COR-L47 (cell line): ENCODE results near the gene ZNHIT1.
"Not testable (repeated sequence)": the region's sequence is repeated elsewhere in the genome, so short reads cannot be mapped to it uniquely, and the experiment has no call there.

Source experiments
- DNase-seq: peaks from one replicate; lab custom pipeline; 2025; lab: John Stamatoyannopoulos, UW

The ZNHIT1 gene

DNA sequence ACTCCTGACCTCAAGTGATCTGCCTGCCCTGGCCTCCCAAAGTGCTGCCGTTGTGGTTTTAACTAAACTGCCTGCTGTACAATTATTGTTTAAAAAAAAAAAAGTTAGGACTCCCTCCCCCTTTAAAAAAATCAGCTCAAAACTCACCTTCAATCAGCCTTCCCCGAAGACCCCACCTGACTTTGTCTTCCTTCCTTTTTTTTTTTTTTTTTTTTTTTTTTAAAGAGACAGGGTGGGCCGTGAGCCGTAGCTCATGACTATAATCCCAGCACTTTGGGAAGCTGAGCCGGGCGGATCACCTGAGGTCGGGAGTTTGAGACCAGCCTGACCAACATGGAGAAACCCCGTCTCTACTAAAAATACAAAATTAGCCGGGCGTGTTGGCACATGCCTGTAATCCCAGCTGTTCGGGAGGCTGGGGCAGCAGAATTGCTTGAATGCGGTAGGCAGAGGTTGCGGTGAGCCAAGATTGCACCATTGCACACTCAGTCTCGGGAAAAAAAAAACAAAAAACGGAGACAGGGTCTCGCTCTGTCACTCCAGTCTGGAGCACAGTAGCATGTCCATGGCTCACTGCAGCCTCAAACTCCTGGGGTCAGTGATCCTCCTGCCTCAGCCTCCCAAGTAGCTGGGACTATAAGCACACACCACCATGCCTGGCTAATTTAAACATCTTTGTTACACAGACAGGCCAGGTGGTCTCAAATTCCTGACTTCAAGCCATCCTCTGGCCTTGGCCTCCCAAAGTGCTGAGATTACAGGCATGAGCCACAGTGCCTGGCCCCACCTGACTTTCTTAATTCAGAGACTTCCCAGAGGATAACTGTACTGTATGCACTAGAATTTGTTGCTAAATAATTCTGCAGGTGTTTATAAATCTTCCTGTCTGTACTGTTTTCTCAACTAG, 23.7 kb downstream of the ZNHIT1 start:
- DNase-seq: no peak

DNA sequence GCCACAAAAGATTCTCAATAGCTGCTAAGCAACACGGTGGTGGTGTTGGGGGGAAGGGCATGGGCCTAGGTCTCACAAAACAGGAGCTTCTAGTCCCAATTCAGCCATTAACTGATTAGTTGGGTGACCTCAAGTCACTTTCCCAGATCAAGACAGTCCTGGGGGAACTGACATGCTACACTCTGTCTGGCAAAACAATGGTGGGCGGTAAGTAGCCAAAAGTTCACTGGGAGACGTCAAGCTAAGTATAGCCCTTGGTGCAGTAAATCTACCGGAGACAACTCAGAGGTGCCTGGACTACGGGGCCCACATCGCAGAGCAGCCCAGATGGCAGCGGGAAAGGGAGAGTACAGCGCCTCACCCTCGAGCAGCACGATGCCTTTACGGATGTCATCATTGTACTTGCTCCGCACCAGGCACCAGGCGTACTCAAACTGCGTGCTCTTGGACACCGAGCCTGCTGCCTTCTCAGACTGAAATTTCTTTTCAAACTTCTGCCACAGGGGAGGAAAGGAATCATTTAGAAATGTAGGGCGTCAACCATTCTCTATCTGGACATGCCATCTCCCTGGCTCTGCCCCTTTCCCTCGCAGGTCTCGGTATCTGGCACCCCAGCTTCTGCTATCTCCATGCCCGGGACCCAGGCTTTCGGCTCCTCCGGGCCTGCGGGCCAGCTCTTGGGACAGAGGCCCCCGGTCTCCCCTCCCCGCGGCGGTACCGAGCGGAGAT, 25.8 kb downstream of the ZNHIT1 start:
- no peak for DNase-seq

DNA sequence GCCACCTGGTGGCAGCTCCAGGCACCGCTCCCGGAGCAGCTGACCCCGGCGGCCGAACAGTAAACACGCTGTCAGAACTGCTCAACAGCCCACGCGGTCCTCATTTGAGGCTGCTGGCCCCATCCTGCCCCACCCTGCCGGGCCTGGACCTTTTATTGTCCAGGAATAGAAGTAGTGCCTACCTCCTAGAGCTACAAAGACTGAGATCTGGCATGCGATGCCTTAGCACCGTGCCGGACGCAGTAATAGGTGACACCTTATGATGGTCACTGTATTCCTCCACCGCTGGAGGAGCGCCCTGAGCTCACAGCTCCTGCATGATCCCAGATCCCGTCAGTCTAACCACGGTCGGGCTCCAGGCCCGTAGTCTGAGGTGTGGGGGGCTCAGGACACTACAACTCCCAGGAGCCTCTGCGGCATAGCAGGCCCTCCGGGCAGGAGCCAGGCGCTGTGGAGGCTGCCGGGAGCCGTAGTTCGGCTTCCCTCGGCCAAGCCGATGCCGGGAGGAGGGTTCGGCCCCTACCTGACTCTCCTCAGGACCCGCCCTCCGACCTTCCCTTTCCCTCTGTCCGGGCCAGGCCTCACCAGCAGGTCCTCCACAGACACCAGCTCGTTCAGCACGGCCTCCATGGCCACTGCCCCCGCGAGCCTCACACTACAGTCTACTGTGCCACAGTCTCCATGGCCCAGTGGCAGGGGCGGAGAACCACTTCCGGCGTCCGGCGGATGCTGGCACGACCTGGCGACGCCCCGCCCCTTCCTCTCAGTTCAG, 26.6 kb downstream of the ZNHIT1 start, which contains the start of gene FIS1:
Gene FIS1 (minus strand): TSS at position 707 of the 772 bp plus-strand sequence. CDS start 77 bp downstream, at position 630.
- DNase-seq: peak; percentile 96

DNA sequence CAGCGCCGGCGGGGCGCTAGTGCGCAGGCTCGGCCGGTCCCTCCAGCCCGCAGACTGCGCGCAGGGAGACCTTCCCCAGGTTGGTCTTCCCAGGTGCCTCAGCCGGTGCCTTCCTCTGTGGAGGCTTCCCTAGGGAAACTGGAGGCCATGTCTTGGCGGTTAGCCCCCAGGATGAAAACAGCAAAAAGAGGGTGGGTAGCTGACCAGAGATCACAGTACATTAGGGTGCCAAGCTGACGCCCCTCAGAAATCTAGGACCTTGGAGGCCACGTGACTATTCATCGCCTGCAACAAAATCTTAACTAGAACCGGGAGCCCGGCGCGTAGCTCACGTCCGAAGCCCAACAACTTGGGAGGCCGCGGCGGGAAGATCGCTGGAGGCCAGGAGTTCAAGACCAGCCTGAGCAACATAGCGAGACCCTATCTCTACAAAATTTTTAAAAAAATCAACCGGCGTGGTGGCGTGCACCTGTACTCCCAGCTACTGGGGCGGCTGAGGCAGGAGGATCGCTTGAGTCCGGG, 27.2 kb downstream of the ZNHIT1 start:
- no peak for DNase-seq

DNA sequence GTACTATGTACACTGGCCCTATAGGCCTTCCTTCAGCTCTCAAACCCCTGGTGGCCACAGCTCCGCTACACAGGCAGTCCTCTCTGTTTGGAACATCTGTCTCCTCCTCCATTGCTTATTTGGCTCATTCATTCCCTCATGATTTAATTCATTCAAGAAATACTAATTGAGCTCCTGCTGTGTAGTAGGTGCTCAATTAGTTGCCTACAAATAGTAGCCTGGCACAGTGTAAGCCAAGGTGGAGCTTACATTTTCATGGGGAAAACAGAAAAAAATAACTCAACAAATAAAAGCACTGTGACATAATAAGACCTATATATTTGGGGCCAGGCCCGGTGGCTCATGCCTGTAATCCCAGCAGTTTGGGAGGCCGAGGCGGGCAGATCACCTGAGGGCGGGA, 30.3 kb downstream of the ZNHIT1 start:
- no peak for DNase-seq

DNA sequence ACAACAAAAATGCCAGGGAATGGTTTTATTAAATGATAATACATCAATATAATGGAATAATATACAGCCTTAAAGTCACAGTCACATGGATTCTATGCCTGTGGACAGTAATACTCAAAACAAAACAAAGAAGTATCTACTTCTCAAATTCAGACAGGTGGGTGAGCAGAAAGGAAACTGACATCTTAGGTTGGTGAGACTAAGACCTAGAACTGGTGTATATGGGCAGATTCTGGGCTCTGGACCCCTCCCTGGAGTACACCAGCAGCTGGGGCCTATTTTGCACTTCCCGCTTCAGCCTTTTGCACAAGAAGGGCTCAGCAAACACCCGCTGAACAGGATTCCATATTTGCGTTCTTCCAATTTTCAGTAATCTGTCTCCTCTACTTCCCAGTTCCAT, 32.4 kb downstream of the ZNHIT1 start:
- no peak for DNase-seq

DNA sequence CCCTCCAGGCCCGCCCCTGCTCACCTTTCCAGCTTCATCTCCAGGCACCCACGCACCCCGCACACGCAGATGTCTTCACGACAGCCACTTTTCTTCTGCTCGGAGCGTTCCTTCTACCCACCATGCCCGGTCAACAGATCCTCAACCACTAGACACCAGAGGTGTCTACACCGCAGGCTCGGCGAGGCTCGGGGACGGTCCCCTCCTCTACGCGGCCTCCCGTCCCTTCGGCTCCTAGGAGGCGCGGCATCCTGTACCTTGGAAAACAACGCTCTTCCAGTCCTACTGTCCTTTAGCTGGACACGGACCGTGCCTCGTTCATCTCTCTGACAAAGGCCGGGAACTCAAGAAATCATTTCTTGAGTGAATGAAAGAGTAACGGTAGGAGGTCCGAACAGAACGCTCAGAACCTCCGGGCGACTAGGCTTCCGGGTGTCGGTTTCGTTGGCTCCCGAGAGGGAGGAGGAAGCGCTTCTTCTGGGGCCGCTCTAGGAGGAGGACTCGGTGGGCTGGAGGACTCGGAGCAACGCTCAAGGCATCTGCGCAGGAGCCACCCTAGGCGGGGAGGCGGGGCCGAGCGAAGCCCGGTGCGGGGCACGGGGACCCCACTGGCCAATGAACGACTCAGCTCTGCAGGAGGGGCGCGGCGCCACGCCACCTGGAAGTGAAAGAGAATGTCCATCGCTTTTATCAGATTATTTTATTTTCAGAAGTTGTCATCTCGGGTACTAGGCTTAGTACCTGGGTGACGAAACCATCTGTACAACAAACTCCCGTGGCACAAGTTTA, 34.1 kb downstream of the ZNHIT1 start:
- DNase-seq: peak; percentile 95

DNA sequence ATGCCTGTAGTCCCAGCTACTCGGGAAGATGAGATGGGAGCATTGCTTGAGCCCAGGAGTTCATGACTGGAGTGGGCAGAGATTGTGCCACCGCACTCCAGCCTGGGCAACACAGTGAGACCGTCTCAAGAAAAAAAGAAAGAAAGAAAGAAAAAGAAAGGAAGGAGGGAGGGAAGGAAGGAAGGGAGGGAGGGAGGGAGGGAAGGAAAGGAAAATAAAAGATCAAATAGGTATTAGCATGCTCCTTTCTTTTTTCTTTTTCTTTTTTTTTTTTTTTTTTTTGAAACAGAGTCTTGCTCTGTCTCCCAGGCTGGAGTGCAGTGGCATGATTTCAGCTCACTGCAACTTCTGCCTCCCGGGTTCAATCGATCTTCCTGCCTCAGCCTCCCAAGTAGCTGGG, 35.2 kb downstream of the ZNHIT1 start:
- DNase-seq: not testable (repeated sequence)

DNA sequence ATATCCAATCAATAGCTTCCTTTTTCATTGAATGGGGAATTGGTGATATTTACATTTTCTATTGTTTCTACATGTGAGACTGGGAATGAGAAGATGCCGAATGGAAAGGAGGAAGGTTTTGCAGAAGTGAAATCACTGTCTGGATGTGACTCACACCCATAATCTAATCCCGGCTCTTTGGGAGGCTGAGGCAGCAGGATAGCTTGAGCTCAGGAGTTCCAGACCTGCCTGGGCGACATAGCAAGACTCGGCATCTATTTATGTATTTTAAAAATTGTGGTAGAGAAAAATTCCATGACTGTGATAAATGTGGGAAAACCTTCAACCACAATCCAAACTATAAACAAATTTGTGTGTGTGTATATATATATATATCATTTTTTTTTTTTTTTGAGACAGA, 37.8 kb downstream of the ZNHIT1 start:
- DNase-seq: no peak

DNA sequence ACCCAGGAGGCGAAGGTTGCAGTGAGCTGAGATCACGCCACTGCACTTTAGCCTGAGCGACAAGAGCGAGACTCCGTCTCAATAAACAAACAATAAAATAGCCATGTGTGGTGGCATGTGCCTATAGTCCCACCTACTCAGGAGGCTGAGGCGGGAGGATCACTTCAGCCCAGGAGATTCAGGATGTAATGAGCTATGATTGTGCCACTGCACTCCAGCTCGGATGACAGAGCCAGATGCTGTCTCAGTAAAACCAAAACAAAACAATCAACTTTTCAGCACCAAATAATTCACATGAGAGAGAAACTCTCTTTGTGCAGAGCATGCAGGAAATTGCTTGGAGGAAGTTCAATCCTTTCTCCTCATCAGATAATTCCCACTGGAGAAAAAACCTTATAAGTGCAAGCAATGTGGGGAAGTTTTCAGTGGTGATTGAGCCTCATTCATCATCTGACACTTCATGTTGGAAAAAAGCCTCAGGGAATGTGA, 40.3 kb downstream of the ZNHIT1 start:
- DNase-seq: no peak

DNA sequence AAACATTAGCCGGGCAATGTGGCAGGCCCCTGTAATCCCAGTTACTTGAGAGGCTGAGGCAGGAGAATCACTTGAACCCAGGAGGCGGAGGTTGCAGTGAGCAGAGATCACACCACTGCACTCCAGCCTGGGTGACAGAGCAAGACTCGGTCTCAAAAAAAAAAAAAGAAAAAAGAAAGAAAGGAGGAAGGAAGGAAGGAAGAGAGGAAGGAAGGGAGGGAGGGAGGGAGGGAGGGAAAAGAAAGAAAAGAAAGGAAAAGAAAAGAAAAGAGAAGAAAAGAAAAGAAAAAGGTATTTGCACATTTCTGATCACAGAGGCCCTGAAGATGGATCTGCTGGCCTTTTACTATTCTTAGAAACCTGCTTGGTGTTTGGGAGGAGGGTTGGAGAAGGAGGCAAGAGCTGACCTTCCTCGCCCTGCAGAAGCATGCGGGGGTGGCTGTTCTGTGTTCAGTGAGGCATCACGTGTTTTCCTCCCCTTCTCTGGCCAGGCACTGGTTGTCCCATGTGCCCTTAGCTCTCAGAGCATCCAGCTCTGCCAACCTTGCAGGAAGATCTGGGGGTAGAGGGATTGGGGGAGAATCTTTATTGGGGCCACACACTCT, 46.2 kb downstream of the ZNHIT1 start:
- not testable (repeated sequence) for DNase-seq

DNA sequence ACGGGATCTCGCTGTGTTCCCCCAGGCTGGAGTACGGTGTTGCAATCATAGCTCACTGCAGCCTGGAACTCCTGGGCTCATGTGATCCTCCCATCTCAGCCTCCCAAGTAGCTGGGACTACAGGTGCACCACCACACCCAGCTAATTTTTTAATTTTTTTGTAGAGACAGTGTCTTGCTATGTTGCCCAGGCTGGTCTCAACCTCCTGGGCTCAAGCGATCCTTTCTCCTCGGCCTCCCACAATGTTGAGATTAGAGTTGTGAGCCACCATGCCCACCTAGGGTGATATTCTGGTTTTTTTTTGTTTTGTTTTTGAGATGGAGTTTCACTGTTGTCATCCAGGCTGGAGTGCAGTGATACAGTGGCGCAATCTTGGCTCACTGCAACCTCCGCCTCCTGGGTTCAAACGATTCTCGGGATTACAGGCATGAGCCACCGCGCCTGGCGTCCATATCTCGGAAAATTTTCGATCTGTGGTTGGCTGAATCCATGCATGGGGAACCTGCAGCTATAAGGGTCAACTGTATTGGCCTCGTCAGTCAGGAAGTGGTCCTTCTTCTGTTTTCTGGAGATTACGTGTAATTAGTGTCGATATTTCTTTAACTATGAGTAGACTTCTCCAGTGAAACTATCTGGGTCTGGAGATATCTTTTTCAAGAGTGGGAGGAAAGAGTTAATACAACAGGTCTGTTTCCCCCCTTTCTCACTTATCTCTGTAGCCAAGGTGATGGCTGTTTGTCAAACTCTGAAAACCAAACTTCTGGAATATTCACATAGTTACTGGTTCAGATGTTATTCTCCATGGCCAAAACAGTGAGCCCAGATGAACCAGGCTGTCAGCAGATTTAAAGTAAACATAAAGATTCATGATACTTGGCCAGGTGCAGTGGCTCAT, 47.9 kb downstream of the ZNHIT1 start:
- DNase-seq: no peak

DNA sequence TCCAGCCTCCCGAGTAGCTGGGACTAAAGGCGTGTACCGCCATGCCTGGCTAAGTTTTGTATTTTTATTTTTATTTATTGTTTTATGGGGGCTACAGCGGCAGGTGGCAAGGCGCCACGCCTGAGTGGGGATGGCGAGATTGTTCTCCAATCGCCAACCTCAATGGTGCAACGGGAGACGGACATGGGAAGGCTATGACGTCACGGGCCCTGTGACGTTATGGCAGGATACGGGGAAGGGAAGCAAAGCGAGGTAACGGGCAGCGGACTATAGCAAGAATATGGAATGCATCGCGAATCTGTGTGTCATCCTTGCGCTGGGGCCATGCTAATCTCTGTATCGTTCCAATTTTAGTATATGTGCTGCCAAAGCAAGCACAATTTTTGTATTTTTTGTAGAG, 51.7 kb downstream of the ZNHIT1 start:
- DNase-seq: no peak

DNA sequence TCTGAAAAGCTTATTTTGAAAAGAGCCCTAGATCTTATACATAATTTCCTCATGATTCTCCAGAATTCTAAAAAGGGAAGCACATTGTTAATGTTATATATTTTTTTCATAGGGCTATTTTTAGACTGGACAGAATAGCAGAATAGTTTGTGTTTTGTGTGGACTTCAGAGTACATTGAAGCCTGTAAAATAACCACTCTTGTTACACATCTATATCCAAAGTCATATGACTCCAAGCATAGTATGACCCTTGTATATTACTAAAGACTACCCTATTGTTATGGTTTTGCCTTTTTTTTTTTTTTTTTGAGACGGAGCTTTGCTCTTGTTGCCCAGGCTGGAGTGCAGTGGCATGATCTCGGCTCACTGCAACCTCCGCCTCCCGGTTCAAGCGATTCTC, 53.1 kb downstream of the ZNHIT1 start:
- DNase-seq: no peak

DNA sequence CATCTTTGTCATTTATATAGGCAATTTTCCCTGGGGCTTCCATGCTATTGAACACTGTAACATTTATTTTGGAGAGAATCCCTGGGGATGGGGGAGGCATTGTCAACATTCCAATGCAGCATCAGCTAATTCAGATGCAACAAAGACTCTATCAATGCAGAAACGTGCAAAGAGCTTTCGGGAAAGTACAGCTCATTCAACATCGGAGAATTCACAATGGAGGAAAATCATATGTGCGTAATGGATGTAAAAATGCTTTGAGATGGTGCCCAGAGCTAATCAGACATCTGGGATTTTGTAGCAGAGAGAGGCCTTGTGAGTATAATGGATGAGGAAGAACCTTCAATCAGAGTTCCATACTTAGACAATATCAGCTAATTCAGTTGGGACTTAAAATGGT, 55.2 kb downstream of the ZNHIT1 start:
- no peak for DNase-seq
